Fibroblast of gingiva (primary cell): ENCODE measurements around the gene ITPK1.
"Not testable (repeated sequence)": the region's sequence is repeated elsewhere in the genome, so short reads cannot be mapped to it uniquely, and the experiment has no call there.

Experiments
- DNase-seq: peaks from one replicate; pipeline ENCODE4 v3.0.0-alpha.2; 2011; ENCODE audit warnings: low read depth

ITPK1 gene

GRCh38 chr14:93084866-93085857 is 30.6 kb downstream of the ITPK1 start:
- DNase-seq: no peak

DNA sequence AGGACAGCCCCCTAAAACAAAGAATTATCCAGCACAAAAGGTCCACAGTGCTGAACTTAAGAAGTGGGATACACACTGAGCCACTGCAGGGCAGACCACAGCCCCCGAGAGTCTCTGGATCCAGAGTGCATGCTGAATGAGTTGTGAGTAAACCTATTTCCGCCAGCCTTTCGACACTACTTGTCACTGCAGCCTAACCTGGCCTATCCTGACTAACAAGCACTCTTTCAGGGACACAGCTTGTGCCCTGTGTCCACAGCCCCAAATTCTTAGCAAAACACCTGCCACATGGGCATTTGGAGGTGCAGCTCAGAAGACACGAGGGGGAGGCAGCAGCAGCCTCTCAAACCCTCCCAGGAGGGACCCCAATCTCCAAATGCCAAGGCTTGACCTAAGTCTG is 31.3 kb downstream of the ITPK1 start:
- DNase-seq: no peak

DNA sequence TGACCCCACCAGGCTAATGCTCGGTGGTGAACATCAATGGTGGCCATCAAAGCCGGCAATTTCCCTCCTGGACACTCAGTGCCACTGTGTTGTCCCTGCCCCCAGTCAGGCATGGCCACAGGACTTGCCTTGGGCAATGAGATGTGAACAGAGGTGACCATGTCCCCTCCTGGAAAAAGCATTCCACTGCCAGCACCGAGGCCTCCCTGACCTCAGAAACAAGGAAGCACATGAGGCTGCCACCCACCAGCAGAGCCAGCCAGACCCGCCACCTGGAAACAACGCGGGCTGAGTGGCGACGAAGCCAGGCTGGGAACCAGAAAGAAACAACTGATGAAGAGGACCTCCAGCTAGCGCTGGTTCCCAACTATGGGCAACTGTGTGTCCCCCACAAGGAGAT is 31.8 kb downstream of the ITPK1 start:
- DNase-seq: no peak

- no peak for DNase-seq
Measured at GRCh38 chr14:93082576-93083001, 33.1 kb downstream of the ITPK1 start.

DNA sequence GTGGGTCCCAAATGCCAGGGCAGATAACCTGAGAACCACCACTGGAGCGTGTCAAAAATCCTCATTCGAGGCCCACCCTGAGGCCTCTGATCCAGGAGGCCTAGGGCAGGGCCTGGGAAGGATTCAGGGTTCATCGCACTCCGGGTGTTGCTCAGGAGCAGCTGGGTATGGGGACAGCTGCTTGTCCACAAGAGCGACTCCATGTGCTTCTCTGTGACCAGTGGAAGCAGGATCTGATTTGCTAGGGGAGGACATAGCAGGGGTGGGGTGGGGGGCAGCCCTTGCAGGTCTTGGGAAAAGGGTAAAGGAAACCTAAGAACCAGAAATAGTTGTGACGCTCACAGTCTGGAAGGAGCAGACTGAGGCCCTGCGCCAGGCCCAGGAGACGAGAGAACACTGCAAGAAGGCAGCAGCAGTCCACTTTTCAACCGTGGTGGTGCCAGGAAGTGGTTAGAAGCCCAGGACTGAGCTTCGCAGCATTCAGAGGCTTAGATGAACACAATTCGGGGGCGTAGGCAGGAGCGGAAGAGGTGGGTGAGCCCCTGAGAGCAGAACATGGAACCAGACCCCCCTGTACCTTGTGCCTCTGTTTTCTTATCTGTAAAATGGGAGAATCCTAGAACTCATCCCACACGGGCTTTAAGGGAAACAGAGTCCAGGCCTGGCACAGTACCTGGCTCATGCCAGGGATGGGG is 33.7 kb downstream of the ITPK1 start:
- no peak for DNase-seq

DNA sequence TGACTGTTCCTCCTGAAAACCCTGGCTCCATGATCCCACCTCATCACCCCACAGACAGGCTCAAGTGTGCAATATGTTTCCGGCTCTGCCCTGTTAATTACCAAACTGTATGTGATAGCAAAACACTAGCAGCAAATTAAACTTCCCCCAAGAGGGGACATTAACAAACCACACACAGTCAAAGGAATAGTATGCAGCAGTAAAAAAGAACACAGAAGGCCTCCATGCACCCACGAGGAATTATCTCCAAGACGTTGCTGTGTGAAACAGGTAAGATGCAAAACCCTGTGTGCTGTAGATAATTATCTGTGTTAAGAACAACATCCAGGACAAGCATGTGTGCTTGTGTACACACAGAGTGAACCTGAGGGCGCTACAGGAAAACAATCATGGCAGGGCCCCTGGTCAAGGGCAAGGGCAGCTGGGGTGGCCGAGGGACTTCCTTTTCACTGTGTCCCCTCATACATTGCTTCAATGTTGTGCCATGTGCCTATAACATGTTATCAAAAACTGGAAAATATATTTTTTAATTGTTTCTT is 35.8 kb downstream of the ITPK1 start:
- no peak for DNase-seq

- no peak for DNase-seq
Measured at GRCh38 chr14:93079321-93079720, 36.4 kb downstream of the ITPK1 start.

DNA sequence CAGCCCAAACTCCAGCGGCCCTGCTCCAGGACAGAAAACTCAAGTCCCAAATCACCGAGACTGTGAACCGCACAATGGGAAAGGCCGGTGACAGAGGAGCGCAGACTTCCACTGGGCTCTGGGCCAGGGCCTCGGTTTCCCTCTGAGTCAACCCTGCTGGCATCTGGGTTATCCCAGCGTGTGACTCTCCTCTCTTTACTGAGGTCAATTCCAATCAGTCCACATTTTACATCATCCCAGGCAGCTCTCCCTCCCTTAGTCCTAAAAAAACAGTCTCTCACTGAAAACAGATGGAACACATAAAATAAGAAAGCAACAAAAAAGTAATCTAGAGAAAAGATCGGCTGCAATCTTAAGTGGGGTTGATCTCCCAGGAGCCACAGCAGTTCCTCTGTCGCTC is 36.9 kb downstream of the ITPK1 start:
- DNase-seq: peak; percentile 77

- no peak for DNase-seq
Measured at GRCh38 chr14:93076755-93077154, 39.0 kb downstream of the ITPK1 start.

- DNase-seq: no peak
Measured at GRCh38 chr14:93075891-93076290, 39.8 kb downstream of the ITPK1 start.

DNA sequence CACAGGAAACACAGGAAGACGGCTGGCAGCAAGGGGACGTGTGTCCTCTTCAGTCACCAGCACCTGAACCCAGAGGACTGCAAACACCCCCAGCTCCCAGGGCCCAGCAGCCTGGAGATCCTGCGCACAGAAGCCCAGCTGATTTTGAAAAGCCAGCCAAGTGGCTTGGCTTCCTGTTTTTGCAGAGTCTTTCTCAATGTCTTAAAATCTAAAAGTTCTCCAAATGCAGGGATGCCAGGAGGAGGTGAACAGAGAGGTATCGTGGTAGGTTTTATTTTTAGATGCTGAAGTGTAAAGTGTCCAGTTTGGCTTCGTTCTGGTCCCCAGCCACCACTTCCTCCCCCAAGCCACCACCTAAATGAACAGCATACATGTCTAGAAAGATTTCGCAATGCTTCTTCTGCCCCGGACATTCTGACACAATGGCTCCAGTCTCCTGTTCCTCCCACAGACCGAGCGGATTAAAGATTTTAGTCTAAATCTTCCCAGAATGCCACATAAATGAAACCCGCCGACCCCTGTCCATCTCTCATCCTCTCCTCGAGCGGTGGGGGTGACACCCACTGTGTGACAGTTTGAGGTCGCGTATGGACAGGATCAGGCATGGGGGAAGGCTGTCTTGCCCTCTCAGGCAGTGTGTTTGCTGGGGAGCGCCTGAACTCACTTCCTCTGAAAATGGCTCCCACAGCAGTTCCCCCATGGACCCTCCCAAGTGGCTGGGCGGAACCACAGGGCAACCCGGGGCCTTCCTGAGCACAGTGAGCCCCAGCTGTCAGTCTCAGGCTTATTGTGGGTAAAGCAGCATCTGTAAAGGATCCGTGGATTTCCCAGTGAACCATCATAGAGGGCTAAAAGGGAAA is 41.6 kb downstream of the ITPK1 start:
- DNase-seq: peak; percentile 57

GRCh38 chr14:93073358-93073707 is 42.4 kb downstream of the ITPK1 start:
- DNase-seq: no peak

- DNase-seq: no peak
Measured at GRCh38 chr14:93072659-93073357, 42.9 kb downstream of the ITPK1 start.

DNA sequence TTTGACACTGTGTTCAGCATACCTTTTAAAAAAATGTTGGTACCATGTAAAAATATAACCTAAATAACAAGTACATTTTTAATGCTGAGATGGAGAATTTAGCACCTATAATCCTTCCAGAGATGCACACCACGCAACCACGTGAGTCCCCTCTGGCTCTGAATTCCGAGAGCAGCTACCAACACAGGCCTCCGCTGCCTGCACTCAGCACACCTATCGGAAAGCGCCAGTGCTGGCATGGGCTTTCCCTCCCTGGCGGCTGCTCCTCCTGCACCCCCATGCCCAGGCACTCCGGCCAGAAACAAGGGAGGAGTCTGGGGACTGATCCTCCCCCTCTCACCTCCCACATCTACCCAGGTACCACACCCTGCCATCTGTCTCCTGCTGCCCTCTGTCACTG is 47.0 kb downstream of the ITPK1 start:
- no peak for DNase-seq

DNA sequence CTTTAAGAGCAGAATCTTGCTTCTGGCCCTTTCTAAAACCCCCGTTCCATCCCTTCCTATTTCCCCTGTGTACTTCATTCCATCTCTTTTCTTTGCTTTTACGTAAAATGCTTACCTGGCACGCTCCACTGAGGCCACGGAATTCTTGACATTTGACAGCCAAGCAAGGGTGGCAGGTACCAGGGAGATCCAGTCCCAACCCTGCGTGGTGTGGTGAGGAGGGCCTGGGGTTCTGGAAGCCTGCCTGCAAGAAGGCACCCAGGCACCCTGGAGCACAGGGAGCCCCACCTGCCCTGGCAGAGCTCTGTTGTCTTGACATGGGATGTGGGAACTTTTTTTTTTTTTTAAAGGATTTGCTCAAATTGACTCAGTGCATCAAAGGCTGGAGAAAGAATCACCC is 48.6 kb downstream of the ITPK1 start:
- no peak for DNase-seq

DNA sequence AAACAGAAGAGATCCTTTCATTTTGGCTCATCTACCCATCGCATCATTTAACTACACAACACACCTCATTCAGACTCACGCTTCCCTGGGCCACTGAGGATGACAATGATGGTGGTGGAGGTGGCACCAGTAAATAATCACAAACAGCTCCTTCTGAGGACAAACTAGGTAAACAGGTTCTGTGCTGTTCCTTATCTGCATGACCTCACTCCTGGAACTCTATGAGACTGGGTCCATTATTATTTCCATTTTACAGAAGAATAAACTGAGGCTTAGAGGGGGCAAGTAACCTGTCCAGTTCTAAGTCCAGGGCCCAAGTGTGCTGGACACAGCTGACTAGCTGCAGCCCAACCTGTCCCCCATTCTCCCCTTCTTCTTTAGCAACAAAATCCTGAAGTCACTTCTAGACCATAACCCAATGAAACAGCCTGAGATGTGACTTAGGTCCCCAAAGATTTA is 50.4 kb downstream of the ITPK1 start:
- no peak for DNase-seq

- DNase-seq: no peak
Measured at GRCh38 chr14:93064411-93065271, 51.1 kb downstream of the ITPK1 start.

- DNase-seq: no peak
Measured at GRCh38 chr14:93063393-93063792, 52.3 kb downstream of the ITPK1 start.

- no peak for DNase-seq
Measured at GRCh38 chr14:93062890-93063289, 52.8 kb downstream of the ITPK1 start.

DNA sequence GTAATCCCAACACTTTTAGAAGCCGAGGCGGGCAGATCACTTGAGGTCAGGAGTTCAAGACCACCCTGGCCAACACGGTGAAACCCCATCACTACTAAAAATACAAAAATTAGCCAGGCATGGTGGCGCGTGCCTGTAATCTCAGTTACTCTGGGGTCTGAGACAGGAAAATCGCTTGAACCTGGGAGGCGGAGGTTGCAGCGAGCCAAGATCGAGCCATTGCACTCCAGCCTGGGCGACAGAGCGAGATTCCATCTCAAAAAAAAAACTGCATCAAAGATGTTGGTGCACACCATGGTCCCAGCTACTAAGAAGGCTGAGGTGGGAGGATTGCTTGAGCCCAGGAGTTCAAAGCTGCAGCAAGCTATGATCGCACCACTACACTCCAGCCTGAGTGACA is 53.7 kb downstream of the ITPK1 start:
- DNase-seq: not testable (repeated sequence)
